HG02759 (cell line): ENCODE measurements around the gene PLA2G3.
"Not testable (repeated sequence)": the region's sequence is repeated elsewhere in the genome, so short reads cannot be mapped to it uniquely, and the experiment has no call there.

Experiments
- ATAC-seq: cut with Tn5 transposase; IDR thresholded peaks from one replicate; pipeline ENCODE4 v1.9.1; 2021; ENCODE audit warnings: mild to moderate bottlenecking, moderate library complexity; ENCODE audit not compliant: unreplicated experiment

Gene PLA2G3

DNA sequence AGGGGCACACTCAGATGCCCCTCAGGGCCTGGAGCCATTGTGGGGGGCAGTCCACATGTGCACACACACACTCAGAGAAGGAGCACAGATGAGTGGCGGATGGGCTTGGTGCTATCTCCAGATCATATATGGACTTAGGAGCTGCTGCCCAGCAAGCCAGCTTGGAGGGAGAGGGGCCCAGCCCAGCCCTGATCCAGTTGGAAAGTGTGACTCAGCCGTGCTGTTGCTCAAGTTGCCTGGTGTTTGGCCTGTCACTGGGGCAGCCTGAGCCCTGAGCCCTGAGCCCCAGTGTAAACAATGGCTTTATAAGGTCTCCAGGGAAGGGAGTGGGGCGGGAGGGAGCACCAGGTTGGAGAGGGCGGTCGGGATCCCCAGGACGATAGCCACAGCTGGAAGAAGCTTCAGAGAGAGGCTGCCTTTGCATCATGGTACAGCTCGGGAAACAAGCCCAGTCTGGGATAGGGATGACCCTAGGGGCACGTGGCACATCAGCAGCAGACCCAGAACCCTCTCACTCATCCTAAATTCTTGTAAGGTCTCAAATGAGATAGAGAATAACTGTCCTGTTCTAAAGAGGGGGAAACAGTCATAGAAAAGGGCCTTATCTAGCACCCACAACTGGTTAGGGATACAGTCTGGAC lies 37.7 kb downstream of the PLA2G3 start:
- no peak for ATAC-seq

DNA sequence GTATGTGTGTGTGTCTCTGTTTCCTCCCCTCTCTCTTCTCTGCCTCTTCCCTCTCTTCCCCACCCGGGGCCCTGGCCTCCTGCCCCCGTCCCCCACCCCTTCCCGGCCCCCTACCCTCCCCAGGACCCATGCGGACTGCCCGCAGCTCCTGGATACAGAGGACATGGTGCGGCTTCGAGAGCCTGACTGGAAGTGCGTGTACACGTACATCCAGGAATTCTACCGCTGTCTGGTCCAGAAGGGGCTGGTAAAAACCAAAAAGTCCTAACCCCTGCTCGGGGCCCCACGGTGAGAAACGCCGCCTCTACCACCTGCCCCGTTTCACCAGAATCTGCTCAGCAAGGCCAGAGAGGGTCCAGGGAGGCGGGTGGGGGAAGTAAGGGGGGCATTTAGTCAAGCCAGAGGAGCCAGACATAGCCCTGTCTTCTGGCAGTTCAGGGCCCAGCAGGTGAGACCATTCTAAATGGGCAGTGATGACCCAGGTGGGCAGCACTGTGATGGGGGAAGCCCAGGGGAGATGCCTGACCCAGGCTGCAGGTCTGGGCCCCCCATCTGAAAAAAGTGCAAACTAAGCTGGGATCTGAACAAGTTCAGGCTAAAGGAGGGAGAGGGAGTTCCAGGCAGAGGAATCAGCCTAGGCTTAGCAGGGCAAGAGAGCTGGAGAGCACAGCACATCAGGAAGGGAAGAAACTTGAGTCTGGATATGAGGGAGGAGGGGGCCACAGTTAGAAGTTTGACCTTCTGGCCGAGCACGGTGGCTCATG lies 39.4 kb downstream of the PLA2G3 start:
- no peak for ATAC-seq

DNA sequence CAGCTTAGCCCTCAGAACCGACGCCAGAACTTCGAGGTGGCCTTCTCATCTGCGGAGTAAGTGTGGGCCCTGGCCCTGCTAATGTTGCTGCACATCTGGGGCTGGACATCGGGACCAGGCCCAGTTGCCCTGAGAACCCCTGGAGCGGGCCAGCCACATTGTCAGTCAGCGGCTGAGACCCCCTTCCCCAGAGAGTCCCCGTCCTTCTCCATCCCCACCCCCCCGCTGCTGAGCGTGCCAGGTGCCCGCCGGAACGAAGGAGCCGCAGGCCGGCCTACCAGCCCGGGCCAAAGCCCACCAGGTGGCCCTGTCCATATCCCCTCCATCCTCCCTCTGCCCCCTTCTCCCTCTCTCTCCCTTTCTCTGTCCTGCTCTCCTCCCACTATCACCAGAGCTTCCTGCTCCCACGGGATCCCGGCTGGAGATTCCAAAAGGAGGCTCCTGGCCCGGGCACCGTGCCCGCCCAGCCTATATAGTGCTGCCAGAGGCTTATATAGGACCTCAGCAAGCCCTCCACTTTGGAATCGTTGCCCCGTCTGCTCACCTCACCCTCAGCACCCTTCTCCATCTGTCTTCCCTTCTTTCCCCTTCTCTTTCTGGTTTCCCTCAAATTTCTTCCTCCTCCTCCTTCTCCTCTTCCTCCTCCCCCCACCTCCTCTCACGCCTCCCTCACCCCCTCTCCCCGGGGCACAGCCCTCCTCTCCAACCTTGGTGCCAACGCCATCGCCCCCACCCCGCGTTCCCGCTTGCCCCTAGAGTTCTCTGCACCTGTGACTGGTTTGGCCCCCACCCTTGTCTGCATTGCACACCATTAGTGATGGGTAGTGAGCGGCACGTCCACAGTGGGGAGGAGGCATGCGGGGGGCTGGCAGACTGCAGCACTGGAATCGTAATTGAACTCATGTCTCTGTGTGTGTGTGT lies 40.2 kb downstream of the PLA2G3 start:
- ATAC-seq = no peak

DNA sequence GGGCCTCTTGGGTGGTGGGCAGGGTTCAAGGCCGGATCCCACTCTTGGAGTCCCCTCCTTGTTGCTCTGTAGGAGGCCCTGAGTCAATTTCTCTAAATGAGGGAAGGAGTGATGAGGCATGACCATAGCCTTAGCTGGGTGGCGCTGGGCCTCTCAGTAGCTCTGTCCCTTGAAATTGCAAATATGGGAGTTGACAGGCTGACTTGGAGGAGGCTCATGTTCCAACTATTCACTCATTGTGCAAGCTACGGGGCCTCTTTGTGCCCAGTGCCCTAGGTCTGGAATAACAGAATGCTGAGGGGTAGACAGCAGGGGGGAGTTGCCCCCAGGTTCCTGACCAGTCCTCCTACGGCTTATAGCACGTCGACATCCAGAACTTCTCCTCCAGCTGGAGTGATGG lies 40.9 kb downstream of the PLA2G3 start:
- ATAC-seq = no peak

DNA sequence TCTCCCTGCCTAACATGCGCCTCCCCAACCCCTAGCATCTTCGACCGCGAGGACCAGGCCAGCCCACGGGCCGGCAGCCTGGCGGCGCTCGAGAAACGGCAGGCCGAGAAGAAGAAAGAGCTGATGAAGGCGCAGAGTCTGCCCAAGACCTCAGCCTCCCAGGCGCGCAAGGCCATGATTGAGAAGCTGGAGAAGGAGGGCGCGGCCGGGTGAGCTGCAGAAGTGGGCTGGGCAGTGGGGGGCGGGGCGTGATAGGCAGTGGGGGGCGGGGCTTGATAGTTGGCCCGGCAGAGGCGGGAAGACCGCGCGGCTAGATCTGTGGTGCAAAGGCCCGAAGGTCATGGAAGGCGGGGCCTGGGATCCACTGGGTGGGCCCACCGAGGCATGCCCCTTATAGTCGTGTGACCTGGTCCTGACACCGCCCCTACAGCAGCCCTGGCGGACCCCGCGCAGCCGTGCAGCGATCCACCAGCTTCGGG lies 41.6 kb downstream of the PLA2G3 start:
- no peak for ATAC-seq

DNA sequence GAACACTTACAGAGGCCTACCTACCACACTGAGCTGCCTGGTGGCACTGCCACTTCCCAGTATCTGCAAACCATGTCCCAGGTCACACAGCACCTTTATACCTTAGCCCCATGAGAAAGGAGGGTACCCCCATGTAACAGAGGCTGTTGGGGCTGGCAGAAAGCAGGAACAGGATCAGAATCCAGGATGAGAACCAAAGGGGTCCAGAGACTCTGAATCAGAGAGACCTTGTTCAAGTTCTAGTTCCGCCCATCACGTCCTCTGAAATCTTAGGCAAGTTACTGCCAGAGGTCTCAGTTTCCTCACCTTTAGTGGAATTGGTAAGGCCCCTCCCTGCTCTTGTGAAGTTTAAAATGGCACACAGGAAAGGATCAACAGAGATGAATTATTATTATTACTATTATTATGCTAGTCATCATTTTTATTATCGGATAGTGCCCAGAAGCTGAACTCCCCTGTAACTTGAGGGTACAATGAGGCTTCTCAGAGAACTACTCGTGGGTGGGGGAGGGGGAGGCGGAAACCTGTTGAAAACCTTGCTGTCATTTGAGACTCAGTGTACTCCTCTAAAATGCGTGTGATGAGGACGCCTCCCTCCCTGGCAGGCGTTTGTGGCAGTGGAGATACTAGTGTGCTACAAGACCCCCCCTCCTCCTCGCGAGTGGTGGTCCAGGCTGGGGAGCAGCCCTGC lies 42.2 kb downstream of the PLA2G3 start:
- no peak for ATAC-seq

DNA sequence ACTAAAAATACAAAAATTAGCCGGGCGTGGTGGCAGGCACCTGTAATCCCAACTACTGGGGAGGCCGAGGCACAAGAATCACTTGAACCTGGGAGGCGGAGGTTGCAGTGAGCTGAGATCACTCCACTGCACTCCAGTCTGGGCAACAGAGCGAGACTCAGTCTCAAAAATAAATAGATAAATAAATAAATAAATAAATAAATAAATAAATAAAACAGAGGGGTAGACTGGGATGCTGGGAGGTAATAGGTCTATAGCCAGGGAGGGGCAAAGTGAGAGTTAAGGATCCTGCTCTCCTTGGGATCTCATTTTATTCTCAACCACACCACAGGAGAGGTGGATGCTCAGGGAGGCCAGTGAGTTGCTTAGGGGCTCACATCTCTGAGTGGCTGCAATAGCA lies 42.8 kb downstream of the PLA2G3 start:
- ATAC-seq = not testable (repeated sequence)

DNA sequence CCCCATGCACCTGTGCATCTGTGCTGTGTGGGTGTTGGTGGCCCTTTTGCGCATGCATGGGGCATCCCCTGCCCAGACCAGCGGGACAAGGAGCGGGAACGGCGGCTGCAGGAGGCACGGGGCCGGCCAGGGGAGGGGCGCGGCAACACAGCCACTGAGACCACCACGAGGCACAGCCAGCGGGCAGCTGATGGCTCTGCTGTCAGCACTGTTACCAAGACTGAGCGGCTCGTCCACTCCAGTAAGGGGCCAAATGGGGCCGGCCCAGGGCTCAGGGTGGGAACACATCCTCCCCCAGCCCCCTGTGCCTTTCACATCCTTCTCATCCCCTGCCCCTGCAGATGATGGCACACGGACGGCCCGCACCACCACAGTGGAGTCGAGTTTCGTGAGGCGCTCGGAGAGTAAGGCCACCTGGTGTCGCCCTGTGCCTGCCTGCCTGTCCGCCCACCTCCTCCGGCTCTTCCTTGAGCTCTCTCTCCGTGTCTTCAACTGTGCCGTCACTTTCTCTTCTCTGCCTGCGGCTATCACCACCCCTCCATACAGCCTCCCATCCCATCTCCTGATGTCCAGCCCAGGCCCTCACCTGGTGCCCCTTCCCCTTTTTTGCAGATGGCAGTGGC lies 43.5 kb downstream of the PLA2G3 start:
- ATAC-seq = no peak

DNA sequence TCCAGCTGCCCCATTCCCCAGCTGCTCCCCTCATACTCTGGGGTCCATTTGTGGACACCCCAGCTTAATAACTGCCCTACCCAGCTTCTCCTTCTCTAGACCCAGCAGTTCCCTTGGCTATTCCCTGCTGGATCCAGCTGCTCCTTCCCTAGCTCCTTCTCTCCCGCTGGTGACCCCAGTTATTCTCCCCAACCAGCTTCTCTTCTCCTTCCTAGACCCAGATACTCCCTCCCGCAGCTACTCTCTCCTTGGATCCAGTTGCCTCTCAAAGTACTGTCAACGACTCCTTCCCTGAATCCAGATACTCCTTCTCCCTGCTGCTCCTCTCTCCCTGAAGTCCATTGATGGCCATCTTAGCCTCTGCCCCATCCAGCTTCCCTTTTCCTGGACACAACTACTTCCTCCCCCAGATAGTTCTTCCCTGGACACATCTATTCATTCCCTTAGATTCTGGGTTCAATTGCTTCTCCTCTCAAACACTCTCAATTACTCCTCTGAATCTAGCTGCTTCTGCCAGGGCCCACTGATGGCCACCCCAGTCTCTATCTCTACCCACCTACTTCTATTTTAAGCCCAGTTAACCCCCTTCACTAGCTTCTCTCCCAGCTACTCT lies 44.6 kb downstream of the PLA2G3 start:
- ATAC-seq = no peak

DNA sequence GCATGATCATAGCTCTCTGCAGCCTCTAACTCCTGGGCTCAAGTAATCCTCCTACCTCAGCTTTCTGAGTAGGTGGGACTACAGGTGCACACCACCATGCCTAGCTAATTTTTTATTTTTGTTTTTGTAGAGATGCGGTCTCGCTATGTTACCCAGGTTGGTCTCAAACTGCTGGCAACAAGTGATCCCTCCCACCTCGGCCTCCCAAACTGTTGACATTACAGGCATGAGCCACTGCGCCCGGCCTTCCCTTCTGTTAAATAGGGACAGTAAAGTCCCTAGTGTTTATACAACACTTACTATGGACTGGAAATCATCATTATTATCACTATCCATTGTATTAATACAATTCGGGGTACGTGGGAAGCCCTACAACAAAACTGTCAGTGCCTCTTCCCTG lies 45.6 kb downstream of the PLA2G3 start:
- no peak for ATAC-seq

DNA sequence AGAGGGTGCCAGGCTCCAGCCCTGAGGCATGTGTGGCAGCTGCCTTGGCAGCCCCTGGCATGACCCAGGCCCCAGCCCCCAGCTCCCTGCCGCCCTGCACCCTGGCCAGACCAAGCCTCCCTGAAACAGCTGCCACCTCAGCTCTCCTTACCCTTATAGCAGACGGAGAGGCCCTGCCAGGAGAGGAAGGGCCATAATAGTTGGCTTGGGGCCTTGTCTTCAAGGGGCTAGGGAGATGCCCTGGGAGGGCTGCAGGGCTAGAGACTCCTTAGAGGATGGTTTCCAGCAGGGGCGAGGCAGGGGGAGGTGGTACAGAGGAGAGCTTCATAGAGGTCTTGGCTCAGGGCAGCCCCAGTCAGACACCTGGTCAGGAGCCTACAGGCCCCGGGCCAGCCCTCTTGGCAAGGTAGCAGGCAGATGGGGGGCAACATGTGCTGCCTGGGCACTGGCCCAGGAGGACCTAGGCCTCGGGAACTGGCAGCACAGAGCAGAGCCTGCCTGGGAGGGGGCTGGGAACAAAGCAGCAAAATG lies 46.2 kb downstream of the PLA2G3 start:
- ATAC-seq = no peak

DNA sequence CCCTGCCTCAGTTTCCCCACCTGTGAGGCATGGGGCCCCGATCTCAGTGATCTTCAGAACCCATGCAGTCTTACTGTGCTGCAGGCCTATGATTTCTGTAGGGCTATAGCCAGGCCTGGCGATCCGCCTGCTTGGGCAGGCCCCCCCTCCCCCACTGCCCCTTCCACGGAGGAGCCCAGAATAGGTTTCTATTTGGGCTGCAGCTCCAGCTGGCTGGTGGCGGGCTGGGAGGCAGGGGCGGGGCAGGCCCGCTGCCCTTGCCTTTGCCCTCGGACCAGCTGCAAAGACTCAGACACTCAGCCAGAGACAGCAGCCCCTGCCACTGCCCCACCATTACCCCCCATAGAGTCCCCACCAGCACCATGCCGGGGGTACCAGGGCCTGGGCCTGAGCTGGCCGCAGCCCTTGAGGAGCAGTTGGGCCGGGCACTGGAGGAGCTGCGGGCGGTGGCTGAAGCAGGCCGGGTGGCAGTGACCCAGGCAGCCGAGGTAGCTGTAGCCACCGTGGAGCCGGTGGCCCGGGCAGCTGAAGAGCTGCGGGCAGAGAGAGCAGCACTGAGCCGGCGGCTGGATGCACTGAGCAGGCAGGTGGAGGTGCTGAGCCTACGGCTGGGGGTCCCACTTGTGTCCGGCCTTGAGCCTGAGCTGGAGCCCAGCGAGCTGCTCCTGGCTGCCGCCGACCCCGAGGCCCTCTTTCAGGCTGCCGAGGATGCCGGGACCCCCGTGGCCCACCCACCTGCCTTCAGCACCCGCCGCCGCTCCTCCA lies 47.0 kb downstream of the PLA2G3 start:
- ATAC-seq = no peak

DNA sequence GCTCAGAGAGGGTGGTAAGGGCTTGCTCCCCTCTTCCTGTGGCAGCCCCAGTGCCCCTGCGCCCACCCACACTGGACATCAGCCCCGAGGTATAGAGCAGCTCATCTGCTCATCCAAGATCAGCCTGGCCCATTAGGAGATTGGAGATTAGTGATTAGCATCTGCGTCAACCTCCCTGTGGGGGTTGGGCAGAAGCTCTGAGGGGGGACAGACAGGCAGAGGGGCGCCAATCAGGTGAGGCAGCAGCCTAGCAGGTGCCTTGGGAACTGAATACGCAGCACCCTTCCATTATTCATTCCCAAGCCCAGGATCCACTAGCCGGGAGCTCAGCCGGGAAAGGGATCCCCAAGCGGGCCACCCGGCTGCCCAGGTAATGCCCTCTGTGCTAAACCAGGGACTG lies 48.1 kb downstream of the PLA2G3 start:
- ATAC-seq = no peak

DNA sequence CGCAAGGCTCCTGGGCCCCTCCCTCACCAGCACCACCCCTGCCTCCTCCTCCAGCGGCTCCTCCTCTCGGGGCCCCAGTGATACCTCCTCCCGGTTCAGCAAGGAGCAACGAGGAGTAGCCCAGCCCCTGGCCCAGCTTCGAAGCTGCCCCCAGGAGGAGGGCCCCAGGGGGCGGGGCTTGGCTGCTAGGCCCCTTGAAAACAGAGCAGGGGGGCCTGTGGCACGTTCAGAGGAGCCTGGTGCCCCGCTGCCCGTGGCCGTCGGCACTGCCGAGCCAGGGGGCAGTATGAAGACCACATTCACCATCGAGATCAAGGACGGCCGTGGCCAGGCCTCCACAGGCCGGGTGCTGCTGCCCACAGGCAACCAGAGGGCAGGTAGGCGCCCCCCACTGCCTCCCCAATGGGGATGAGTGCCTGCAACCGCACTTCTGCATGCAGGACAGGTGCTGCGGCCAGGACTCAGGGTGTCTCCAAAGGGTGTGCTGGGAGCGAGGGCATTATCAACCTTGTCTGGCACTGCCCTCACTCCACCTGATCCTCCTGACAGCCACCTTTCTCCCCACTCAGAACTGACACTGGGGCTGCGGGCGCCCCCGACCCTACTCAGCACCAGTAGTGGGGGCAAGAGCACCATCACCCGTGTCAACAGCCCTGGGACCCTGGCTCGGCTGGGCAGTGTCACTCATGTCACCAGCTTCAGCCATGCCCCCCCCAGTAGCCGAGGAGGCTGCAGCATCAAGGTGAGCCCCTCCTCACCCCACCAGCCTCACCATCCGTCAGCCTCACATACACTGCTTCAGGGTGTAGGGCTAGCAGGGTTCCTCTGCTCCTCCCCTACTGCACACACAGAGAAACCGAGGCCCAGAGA lies 49.0 kb downstream of the PLA2G3 start:
- no peak for ATAC-seq

DNA sequence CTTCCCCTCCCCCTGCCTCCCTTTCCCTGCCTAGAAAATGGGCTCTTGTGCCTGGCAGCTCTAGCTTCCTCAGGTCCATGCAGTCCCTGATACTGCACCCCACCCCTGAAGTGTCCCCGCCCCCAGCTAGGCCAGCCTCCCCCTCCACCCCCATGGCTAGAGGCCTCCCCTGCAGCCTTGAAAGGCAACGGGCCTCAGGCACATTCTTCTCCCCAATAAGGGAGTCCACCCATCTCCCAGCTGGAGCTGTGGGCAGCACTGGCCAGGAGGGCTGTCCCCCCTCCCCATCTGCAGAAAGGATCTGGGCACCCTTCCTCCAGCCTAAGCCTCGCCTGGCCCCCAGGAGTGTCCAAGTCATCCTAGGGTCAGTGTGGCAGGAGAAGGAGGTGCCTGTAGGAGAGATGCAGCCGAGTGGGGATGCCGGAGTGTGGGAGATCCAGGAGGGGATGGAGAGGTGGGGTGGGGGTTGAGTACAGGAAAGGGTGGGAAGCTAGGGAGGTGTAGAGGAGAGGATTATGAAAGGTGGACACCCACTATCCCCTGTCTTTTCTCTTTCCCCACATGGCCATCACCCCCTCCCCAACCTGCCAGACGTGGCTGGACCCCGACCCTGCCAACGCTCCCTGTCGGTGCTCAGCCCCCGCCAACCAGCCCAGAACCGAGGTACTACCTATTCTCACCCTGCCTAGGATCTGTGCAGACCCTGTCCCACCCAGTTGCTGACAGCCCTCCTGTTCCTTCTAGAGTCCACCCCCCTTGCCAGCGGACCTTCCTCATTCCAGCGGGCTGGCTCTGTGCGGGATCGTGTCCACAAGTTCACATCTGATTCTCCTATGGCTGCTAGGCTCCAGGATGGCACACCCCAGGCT lies 49.9 kb downstream of the PLA2G3 start:
- ATAC-seq = no peak

DNA sequence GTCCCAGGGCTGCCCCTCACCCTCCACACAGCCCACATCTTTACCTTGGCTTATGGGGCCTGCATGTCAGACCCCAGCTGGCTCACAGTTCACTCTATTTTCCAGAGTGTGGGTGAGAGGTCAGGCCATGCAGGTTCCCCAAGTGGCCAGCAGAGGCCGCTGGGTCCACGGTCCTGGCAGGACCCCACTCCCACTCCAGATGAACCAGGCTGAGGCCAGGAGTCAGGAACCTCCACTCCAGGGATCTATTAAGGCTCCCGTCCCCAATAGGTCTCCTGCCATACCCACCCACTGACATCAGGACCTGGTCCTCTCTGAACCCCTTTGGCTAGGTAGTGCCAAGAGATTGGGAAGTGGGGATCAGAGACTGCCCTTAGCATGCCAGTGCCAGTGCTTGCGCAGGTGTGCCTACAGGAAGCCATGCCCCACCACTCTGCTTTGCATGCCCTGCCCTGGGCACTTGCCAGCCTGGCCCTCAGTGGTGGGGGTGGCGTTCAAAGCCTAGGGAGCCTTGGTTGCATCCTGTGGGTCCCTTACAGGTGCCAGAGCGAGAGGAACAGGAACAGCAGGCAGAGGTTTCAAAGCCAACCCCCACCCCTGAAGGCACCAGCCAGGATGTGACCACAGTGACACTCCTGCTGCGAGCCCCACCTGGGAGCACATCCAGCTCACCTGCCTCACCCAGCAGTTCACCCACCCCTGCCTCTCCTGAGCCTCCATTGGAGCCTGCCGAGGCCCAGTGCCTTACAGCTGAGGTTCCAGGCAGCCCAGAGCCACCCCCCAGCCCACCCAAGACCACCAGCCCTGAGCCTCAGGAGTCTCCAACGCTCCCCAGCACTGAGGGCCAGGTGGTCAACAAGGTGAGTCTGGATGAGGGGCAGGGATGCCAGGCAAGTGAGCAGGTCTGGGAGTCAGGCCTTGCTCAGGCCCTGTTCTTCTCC lies 50.9 kb downstream of the PLA2G3 start:
- ATAC-seq = no peak
